Panc1 (cell line): ENCODE data around the gene TBXAS1. TPM values are rescaled to one million over a fixed set of nuclear protein-coding genes. Genes with fewer than 3 reads are reported as not detected.

Source experiments
- ATAC-seq: fragments of 200-7000 bp; cut with Tn5 transposase; 2 replicates; pipeline ENCODE4 v1.9.1; 2020; ENCODE audit warnings: mild to moderate bottlenecking, moderate library complexity
- BruUV-seq: library from RNA; stranded (reverse); fragments of 400-500 nt; replicated peaks from 2 replicates; lab custom pipeline; 2021; lab: Mats Ljungman, UMichigan
- CTCF ChIA-PET: fragments of 300-600 bp; sonication (Branson Sonifier 250); formaldehyde crosslinking; loops from one replicate; lab custom pipeline; 2022; ENCODE audit warnings: antibody characterized with exemption; lab: Charles Lee
- POLR2A ChIA-PET: fragments of 300-600 bp; sonication (Branson Sonifier 250); formaldehyde crosslinking; loops from one replicate; lab custom pipeline; 2022; ENCODE audit warnings: antibody characterized with exemption; lab: Charles Lee
- DNase-seq: peaks from one replicate; pipeline ENCODE4 v3.0.0-alpha.2; 2010; ENCODE audit warnings: low read depth, low spot score
- H3K27ac ChIP-seq: 2 replicates; pipeline ENCODE4 v1.5.1; 2011; ENCODE audit warnings: mild to moderate bottlenecking, low read length, inconsistent platforms
- H3K27me3 ChIP-seq: fragments of 200-500 bp; sonication (Bioruptor generic); 2 replicates; pipeline ENCODE4 v1.6.0; 2014; ENCODE audit warnings: low read length, inconsistent platforms; ENCODE audit not compliant: control insufficient read depth, insufficient read depth
- H3K36me3 ChIP-seq: fragments of 200-500 bp; sonication (Bioruptor generic); 2 replicates; pipeline ENCODE4 v1.5.1; 2014; ENCODE audit warnings: inconsistent platforms, mild to moderate bottlenecking, low read length, moderate library complexity; ENCODE audit not compliant: control insufficient read depth, insufficient read depth
- H3K4me1 ChIP-seq: 2 replicates; pipeline ENCODE4 v1.5.1; 2011; ENCODE audit warnings: inconsistent platforms, mild to moderate bottlenecking, low read length, moderate library complexity; ENCODE audit not compliant: control insufficient read depth, insufficient read depth
- H3K4me3 ChIP-seq, 2 experiments: 2 replicates each; pipeline ENCODE4 v1.5.1; 2011 to 2012; ENCODE audit warnings: low read depth in 2 of 2, low read length in 2 of 2, mild to moderate bottlenecking in 2 of 2, inconsistent platforms in 1 of 2, moderate library complexity in 1 of 2
- H3K9me3 ChIP-seq: fragments of 200-500 bp; sonication (Bioruptor generic); 2 replicates; pipeline ENCODE4 v1.5.1; 2014; ENCODE audit warnings: low read depth, mild to moderate bottlenecking, inconsistent platforms, low read length, moderate library complexity; ENCODE audit not compliant: control insufficient read depth, insufficient read depth
- POLR2AphosphoS5 ChIP-seq: IDR thresholded peaks from 2 replicates; pipeline ENCODE4 v1.6.1; 2012; ENCODE audit warnings: mild to moderate bottlenecking, low read depth, low read length, moderate library complexity
- SIN3A ChIP-seq: IDR thresholded peaks from 2 replicates; pipeline ENCODE4 v1.6.1; 2012; ENCODE audit warnings: low read depth, mild to moderate bottlenecking, low read length, moderate library complexity, borderline replicate concordance; ENCODE audit not compliant: insufficient read depth
- TCF7L2 ChIP-seq: IDR thresholded peaks from 2 replicates; pipeline ENCODE4 v1.6.1; 2011; ENCODE audit warnings: mild to moderate bottlenecking, low read depth, low read length, inconsistent platforms
- in situ Hi-C: cut with HindIII; loops from 2 replicates; pipeline ENCODE4 v1.10.0; 2016; ENCODE audit warnings: low sequenced_read_pairs, low pct_unique_long_range_greater_than_20kb
- intact Hi-C: fragments of 100-400 bp; cut with micrococcal nuclease; formaldehyde crosslinking; loops from one replicate; pipeline ENCODE4 v1.10.0; 2022; ENCODE audit not compliant: unreplicated experiment
- total RNA-seq: library from RNA; stranded (reverse); gene quantifications from one replicate; pipeline ENCODE4 v1.2.1, GENCODE V29; 2021; ENCODE audit not compliant: unreplicated experiment
- TF ChIP-seq, protein P1 (sequence below): fragments of 450-650 bp; IDR thresholded peaks from 2 replicates; pipeline ENCODE4 v1.5.1; 2017; ENCODE audit warnings: mild to moderate bottlenecking
- TF ChIP-seq, protein P2 (sequence below), 2 experiments: IDR thresholded peaks; 2 replicates each; pipeline ENCODE4 v1.6.1; 2011 to 2012; ENCODE audit warnings: low read depth in 2 of 2, control low read depth in 1 of 2, low read length in 1 of 2, mild to moderate bottlenecking in 1 of 2, moderate library complexity in 1 of 2; ENCODE audit not compliant: insufficient read depth in 1 of 2

Gene TBXAS1
- total RNA-seq, 1 experiment from 2014 or later: 4.4 TPM

DNA sequence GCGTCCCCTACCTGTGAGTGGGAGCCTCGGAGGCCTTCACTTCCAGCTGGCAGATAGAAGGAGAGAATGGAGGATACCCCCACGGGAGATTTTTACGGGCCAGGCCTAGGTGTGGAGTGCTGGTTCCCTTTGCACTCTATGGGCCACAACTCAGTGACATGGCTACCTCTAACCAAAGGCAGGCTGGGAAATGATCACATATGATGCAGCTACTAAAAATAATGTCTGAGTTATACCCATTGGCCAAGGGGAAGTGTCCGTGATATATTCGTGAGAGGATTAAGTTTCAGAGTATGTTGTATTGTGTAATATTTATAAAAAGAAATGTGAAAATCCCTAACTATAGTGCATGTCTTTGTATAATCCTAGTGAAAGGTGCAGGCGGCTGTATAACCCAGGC is 37.7 kb upstream of the TBXAS1 start:
- no TSS peak for BruUV-seq
- no peaks in the 10 kb centered on the region for H3K36me3 ChIP-seq
- no peak overlapping the region for H3K4me3 ChIP-seq
- no peak overlapping the region for H3K27ac ChIP-seq
- H3K4me1 ChIP-seq: no peaks in the 10 kb centered on the region
- TF ChIP-seq, protein P1, sequence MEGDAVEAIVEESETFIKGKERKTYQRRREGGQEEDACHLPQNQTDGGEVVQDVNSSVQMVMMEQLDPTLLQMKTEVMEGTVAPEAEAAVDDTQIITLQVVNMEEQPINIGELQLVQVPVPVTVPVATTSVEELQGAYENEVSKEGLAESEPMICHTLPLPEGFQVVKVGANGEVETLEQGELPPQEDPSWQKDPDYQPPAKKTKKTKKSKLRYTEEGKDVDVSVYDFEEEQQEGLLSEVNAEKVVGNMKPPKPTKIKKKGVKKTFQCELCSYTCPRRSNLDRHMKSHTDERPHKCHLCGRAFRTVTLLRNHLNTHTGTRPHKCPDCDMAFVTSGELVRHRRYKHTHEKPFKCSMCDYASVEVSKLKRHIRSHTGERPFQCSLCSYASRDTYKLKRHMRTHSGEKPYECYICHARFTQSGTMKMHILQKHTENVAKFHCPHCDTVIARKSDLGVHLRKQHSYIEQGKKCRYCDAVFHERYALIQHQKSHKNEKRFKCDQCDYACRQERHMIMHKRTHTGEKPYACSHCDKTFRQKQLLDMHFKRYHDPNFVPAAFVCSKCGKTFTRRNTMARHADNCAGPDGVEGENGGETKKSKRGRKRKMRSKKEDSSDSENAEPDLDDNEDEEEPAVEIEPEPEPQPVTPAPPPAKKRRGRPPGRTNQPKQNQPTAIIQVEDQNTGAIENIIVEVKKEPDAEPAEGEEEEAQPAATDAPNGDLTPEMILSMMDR: no peak
- TF ChIP-seq POLR2AphosphoS5 (no peak), SIN3A (no peak), TCF7L2 (no peak)
- TF ChIP-seq, protein P2, sequence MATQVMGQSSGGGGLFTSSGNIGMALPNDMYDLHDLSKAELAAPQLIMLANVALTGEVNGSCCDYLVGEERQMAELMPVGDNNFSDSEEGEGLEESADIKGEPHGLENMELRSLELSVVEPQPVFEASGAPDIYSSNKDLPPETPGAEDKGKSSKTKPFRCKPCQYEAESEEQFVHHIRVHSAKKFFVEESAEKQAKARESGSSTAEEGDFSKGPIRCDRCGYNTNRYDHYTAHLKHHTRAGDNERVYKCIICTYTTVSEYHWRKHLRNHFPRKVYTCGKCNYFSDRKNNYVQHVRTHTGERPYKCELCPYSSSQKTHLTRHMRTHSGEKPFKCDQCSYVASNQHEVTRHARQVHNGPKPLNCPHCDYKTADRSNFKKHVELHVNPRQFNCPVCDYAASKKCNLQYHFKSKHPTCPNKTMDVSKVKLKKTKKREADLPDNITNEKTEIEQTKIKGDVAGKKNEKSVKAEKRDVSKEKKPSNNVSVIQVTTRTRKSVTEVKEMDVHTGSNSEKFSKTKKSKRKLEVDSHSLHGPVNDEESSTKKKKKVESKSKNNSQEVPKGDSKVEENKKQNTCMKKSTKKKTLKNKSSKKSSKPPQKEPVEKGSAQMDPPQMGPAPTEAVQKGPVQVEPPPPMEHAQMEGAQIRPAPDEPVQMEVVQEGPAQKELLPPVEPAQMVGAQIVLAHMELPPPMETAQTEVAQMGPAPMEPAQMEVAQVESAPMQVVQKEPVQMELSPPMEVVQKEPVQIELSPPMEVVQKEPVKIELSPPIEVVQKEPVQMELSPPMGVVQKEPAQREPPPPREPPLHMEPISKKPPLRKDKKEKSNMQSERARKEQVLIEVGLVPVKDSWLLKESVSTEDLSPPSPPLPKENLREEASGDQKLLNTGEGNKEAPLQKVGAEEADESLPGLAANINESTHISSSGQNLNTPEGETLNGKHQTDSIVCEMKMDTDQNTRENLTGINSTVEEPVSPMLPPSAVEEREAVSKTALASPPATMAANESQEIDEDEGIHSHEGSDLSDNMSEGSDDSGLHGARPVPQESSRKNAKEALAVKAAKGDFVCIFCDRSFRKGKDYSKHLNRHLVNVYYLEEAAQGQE (IDR thresholded peaks at IDR 0.05; ENCODE audit: insufficient read depth in 1 of 2, low read depth in 2 of 2, low read length in 1 of 2): no peak
- H3K27me3 ChIP-seq: no peaks in the 10 kb centered on the region
- CTCF ChIA-PET: no interaction called here
- in situ Hi-C loops: no loop called here
- DNase-seq: no peak
- no peaks in the 10 kb centered on the region for H3K9me3 ChIP-seq
- intact Hi-C loops: no loop called here
- no peak for ATAC-seq
- POLR2A ChIA-PET: no interaction called here

DNA sequence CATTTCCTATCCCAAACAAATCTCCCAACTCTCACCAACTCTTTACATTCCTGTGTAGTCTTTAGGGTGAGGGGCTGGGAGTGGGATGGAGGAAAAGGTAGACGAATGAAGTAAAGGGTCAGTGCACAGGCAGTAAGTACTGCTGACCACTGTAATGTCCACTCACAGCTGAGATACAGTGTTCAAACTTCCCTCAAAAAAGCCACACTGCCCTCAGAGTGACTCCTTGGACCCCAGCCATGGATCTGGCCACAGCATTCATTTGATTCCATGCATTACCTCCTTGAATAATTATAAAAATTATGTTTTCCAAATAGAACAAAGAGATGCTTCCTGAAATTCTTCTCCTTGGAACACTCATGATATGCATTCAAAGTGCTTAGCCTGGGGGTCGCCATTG is 31.5 kb upstream of the TBXAS1 start:
- H3K9me3 ChIP-seq: no peaks in the 10 kb centered on the region
- H3K36me3 ChIP-seq: no peaks in the 10 kb centered on the region
- H3K4me1 ChIP-seq: no peaks in the 10 kb centered on the region
- H3K27me3 ChIP-seq: no peaks in the 10 kb centered on the region
- POLR2A ChIA-PET: no interaction called here
- TF ChIP-seq POLR2AphosphoS5 (no peak), SIN3A (no peak), TCF7L2 (no peak)
- TF ChIP-seq, protein P1: no peak
- TF ChIP-seq, protein P2 (IDR thresholded peaks at IDR 0.05; ENCODE audit: insufficient read depth in 1 of 2, low read depth in 2 of 2, low read length in 1 of 2): no peak
- intact Hi-C loops: no loop called here
- CTCF ChIA-PET: no interaction called here
- H3K27ac ChIP-seq: no peak overlapping the region
- in situ Hi-C loops: no loop called here
- ATAC-seq (no peak), DNase-seq (no peak)
- no peak overlapping the region for H3K4me3 ChIP-seq
- BruUV-seq: no TSS peak
